Trophoblast cell (in vitro differentiated cells and primary cell): Measurements from ENCODE around the gene MAML2.

Experiments
- DNase-seq, 2 donors: peaks; one replicate each; pipeline ENCODE4 v3.0.0-alpha.2; 2016
- H2AFZ ChIP-seq: 2 replicates; pipeline ENCODE4 v1.6.1; 2013; ENCODE audit warnings: low read length, moderate library complexity, mild to moderate bottlenecking; ENCODE audit not compliant: insufficient read depth, poor library complexity
- H2AK5ac ChIP-seq: 2 replicates; pipeline ENCODE4 v1.6.1; 2013; ENCODE audit warnings: mild to moderate bottlenecking, low read length
- H2BK120ac ChIP-seq: 2 replicates; pipeline ENCODE4 v1.6.1; 2013; ENCODE audit warnings: low read length, mild to moderate bottlenecking, moderate library complexity; ENCODE audit not compliant: insufficient read depth, poor library complexity
- H2BK12ac ChIP-seq: 2 replicates; pipeline ENCODE4 v1.6.1; 2013; ENCODE audit warnings: mild to moderate bottlenecking, low read length, moderate library complexity
- H2BK5ac ChIP-seq: 2 replicates; pipeline ENCODE4 v1.6.1; 2013; ENCODE audit warnings: low read length, low read depth, moderate library complexity, mild to moderate bottlenecking; ENCODE audit not compliant: poor library complexity
- H3K14ac ChIP-seq: 2 replicates; pipeline ENCODE4 v1.6.1; 2013; ENCODE audit warnings: mild to moderate bottlenecking, low read length
- H3K18ac ChIP-seq: 2 replicates; pipeline ENCODE4 v1.6.1; 2013; ENCODE audit warnings: mild to moderate bottlenecking, low read length
- H3K23ac ChIP-seq: 2 replicates; pipeline ENCODE4 v1.6.1; 2013; ENCODE audit warnings: low read length
- H3K27ac ChIP-seq: 2 replicates; pipeline ENCODE4 v1.5.1; 2013; ENCODE audit warnings: low read depth, mild to moderate bottlenecking, inconsistent platforms, low read length, moderate library complexity
- H3K27me3 ChIP-seq: 2 replicates; pipeline ENCODE4 v1.6.1; 2013; ENCODE audit warnings: inconsistent platforms, mild to moderate bottlenecking, low read length, moderate library complexity; ENCODE audit not compliant: insufficient read depth
- H3K36me3 ChIP-seq, 2 experiments: 1 replicate in 1 of 2; 2 replicates in 1 of 2; pipeline ENCODE4 v1.6.1; 2013; ENCODE audit warnings: low read length in 2 of 2, mild to moderate bottlenecking in 2 of 2, moderate library complexity in 1 of 2; ENCODE audit not compliant: insufficient read depth in 2 of 2, control insufficient read depth in 1 of 2
- H3K4ac ChIP-seq: 2 replicates; pipeline ENCODE4 v1.6.1; 2013; ENCODE audit warnings: low read depth, mild to moderate bottlenecking, low read length, moderate library complexity
- H3K4me1 ChIP-seq, 2 experiments: 1 replicate in 1 of 2; 2 replicates in 1 of 2; pipeline ENCODE4 v1.6.1; 2013; ENCODE audit warnings: low read length in 2 of 2, mild to moderate bottlenecking in 2 of 2, moderate library complexity in 1 of 2; ENCODE audit not compliant: insufficient read depth in 2 of 2, control insufficient read depth in 1 of 2
- H3K4me2 ChIP-seq: 2 replicates; pipeline ENCODE4 v1.6.1; 2013; ENCODE audit warnings: inconsistent platforms, mild to moderate bottlenecking, low read length, moderate library complexity
- H3K4me3 ChIP-seq: 2 replicates; pipeline ENCODE4 v1.5.1; 2013; ENCODE audit warnings: mild to moderate bottlenecking, low read depth, low read length, inconsistent platforms
- H3K79me1 ChIP-seq: one replicate; pipeline ENCODE4 v1.6.1; 2013; ENCODE audit warnings: low read length
- H3K79me2 ChIP-seq: 2 replicates; pipeline ENCODE4 v1.6.1; 2013; ENCODE audit warnings: low read length, mild to moderate bottlenecking; ENCODE audit not compliant: control insufficient read depth, insufficient read depth, poor library complexity
- H3K9ac ChIP-seq: 2 replicates; pipeline ENCODE4 v1.6.1; 2013; ENCODE audit warnings: mild to moderate bottlenecking, low read length
- H3K9me3 ChIP-seq: 2 replicates; pipeline ENCODE4 v1.6.1; 2013; ENCODE audit warnings: low read depth, mild to moderate bottlenecking, control low read depth, inconsistent platforms, low read length; ENCODE audit not compliant: insufficient read depth
- H4K12ac ChIP-seq: 2 replicates; pipeline ENCODE4 v1.6.1; 2013; ENCODE audit warnings: low read depth, mild to moderate bottlenecking, low read length, moderate library complexity
- H4K8ac ChIP-seq: 2 replicates; pipeline ENCODE4 v1.6.1; 2013; ENCODE audit warnings: low read depth, mild to moderate bottlenecking, low read length, moderate library complexity
- H4K91ac ChIP-seq: one replicate; pipeline ENCODE4 v1.6.1; 2013; ENCODE audit warnings: low read depth, mild to moderate bottlenecking, low read length, moderate library complexity
- WGBS: extraction: QIAGEN DNeasy Blood & Tissue Kit; methylation state at CpG from one replicate; pipeline ENCODE4 v1.1.7; 2013; ENCODE audit warnings: missing lambda C conversion rate; ENCODE audit not compliant: insufficient read length, insufficient coverage; ENCODE audit errors: extremely low coverage; 5-methylcytosine and 5-hydroxymethylcytosine counted together

Gene MAML2

GRCh38 chr11:96063053-96063452 is 279.9 kb downstream of the MAML2 start:
- Histone ChIP-seq H4K8ac (no peak overlapping the region), H3K79me2 (no peaks in the 10 kb centered on the region), H3K27ac (peak overlapping the region; percentile 9), H3K4ac (no peak overlapping the region), H4K12ac (no peak overlapping the region), H3K18ac (no peak overlapping the region), H2AFZ (no peak overlapping the region), H3K27me3 (no peaks in the 10 kb centered on the region), H3K4me3 (no peak overlapping the region), H3K79me1 (peaks cover 2% of the 10 kb centered on the region), H3K36me3 (peaks cover 0 to 10% of the 10 kb centered on the region in 2 experiments), H3K14ac (no peak overlapping the region), H3K9ac (no peak overlapping the region), H4K91ac (no peak overlapping the region), H2BK120ac (no peak overlapping the region), H3K23ac (no peak overlapping the region), H2AK5ac (no peak overlapping the region), H3K9me3 (no peaks in the 10 kb centered on the region), H3K4me2 (no peak overlapping the region), H2BK12ac (no peak overlapping the region), H3K4me1 (peaks cover 0 to 4% of the 10 kb centered on the region in 2 experiments), H2BK5ac (no peak overlapping the region)
- DNase-seq = no peak
- no CpG with 5 or more reads among the region's 2 CpGs for WGBS

GRCh38 chr11:96062134-96062533 is 280.9 kb downstream of the MAML2 start:
- H3K79me2 ChIP-seq = no peaks in the 10 kb centered on the region
- H3K27me3 ChIP-seq = no peaks in the 10 kb centered on the region
- H2AFZ ChIP-seq = no peak overlapping the region
- H3K4me3 ChIP-seq = no peak overlapping the region
- H3K4me1 ChIP-seq = peaks cover 0 to 4% of the 10 kb centered on the region in 2 experiments
- no peak overlapping the region for H3K27ac ChIP-seq
- H3K4me2 ChIP-seq = no peak overlapping the region
- no peak for DNase-seq
- H4K91ac ChIP-seq = no peak overlapping the region
- H3K18ac ChIP-seq = no peak overlapping the region
- H2BK120ac ChIP-seq = no peak overlapping the region
- no peak overlapping the region for H3K9ac ChIP-seq
- no peak overlapping the region for H4K8ac ChIP-seq
- no peak overlapping the region for H3K4ac ChIP-seq
- no peak overlapping the region for H4K12ac ChIP-seq
- H3K79me1 ChIP-seq = peaks cover 2% of the 10 kb centered on the region
- no peak overlapping the region for H3K14ac ChIP-seq
- no peaks in the 10 kb centered on the region for H3K9me3 ChIP-seq
- H2BK5ac ChIP-seq = no peak overlapping the region
- H2BK12ac ChIP-seq = no peak overlapping the region
- H3K23ac ChIP-seq = no peak overlapping the region
- H2AK5ac ChIP-seq = no peak overlapping the region
- peaks cover 0 to 10% of the 10 kb centered on the region in 2 experiments for H3K36me3 ChIP-seq

GRCh38 chr11:96061730-96062129 is 281.3 kb downstream of the MAML2 start:
- Histone ChIP-seq H2BK5ac (no peak overlapping the region), H3K27ac (no peak overlapping the region), H4K12ac (no peak overlapping the region), H2AK5ac (no peak overlapping the region), H3K36me3 (peaks cover 0 to 10% of the 10 kb centered on the region in 2 experiments), H3K4me2 (no peak overlapping the region), H3K14ac (no peak overlapping the region), H4K8ac (no peak overlapping the region), H3K4me3 (no peak overlapping the region), H3K23ac (no peak overlapping the region), H2BK12ac (no peak overlapping the region), H3K79me2 (no peaks in the 10 kb centered on the region), H2BK120ac (no peak overlapping the region), H3K4ac (no peak overlapping the region), H3K79me1 (peaks cover 2% of the 10 kb centered on the region), H4K91ac (no peak overlapping the region), H3K9ac (no peak overlapping the region), H3K18ac (no peak overlapping the region), H2AFZ (no peak overlapping the region), H3K9me3 (no peaks in the 10 kb centered on the region), H3K4me1 (peaks cover 0 to 4% of the 10 kb centered on the region in 2 experiments), H3K27me3 (no peaks in the 10 kb centered on the region)
- DNase-seq = no peak
- WGBS = no CpG with 5 or more reads among the region's 3 CpGs

GRCh38 chr11:96061069-96061468 is 281.9 kb downstream of the MAML2 start:
- H2AFZ ChIP-seq = no peak overlapping the region
- peaks cover 0 to 8% of the 10 kb centered on the region in 2 experiments for H3K36me3 ChIP-seq
- no peak overlapping the region for H2BK5ac ChIP-seq
- no peak overlapping the region for H3K23ac ChIP-seq
- no peak overlapping the region for H3K18ac ChIP-seq
- no peaks in the 10 kb centered on the region for H3K27me3 ChIP-seq
- no peak for DNase-seq
- H2AK5ac ChIP-seq = no peak overlapping the region
- H3K9ac ChIP-seq = no peak overlapping the region
- H3K4me3 ChIP-seq = no peak overlapping the region
- H2BK120ac ChIP-seq = no peak overlapping the region
- H3K79me2 ChIP-seq = no peaks in the 10 kb centered on the region
- H3K79me1 ChIP-seq = peaks cover 4% of the 10 kb centered on the region
- H4K91ac ChIP-seq = no peak overlapping the region
- peaks cover 0 to 4% of the 10 kb centered on the region in 2 experiments for H3K4me1 ChIP-seq
- no peak overlapping the region for H3K14ac ChIP-seq
- no peak overlapping the region for H4K8ac ChIP-seq
- H3K4ac ChIP-seq = no peak overlapping the region
- H2BK12ac ChIP-seq = no peak overlapping the region
- H3K27ac ChIP-seq = no peak overlapping the region
- H4K12ac ChIP-seq = no peak overlapping the region
- H3K4me2 ChIP-seq = no peak overlapping the region
- no CpG with 5 or more reads among the region's 2 CpGs for WGBS
- no peaks in the 10 kb centered on the region for H3K9me3 ChIP-seq
